GM20000 (cell line): Measurements from ENCODE around the gene XPR1.
"Not testable (repeated sequence)": the region's sequence is repeated elsewhere in the genome, so short reads cannot be mapped to it uniquely, and the experiment has no call there.

Experiments
- DNase-seq: peaks from one replicate; pipeline ENCODE4 v3.0.0; 2012; ENCODE audit warnings: low spot score
- CTCF ChIP-seq: IDR thresholded peaks from 2 replicates; pipeline ENCODE4 v1.5.1; 2012; ENCODE audit warnings: mild to moderate bottlenecking, control low read depth; ENCODE audit errors: extremely low read depth, missing control alignments

Gene XPR1

GRCh38 chr1:180644526-180645192 lies 12.8 kb downstream of the XPR1 start:
- DNase-seq, result no peak
- TF ChIP-seq CTCF, result no peak

- not testable (repeated sequence) for DNase-seq
Measured at GRCh38 chr1:180645261-180645660, 13.4 kb downstream of the XPR1 start.

- no peak for DNase-seq
- no peak for TF ChIP-seq CTCF
Measured at GRCh38 chr1:180646093-180646492, 14.3 kb downstream of the XPR1 start.

GRCh38 chr1:180646547-180646946 lies 14.7 kb downstream of the XPR1 start:
- no peak for DNase-seq
- no peak for TF ChIP-seq CTCF

- no peak for TF ChIP-seq CTCF
- no peak for DNase-seq
Measured at GRCh38 chr1:180652792-180653191, 21.0 kb downstream of the XPR1 start.

GRCh38 chr1:180662709-180663108 lies 30.9 kb downstream of the XPR1 start:
- no peak for DNase-seq
- TF ChIP-seq CTCF, result no peak

- no peak for DNase-seq
- no peak for TF ChIP-seq CTCF
Measured at GRCh38 chr1:180670681-180671080, 38.9 kb downstream of the XPR1 start.

- no peak for TF ChIP-seq CTCF
- DNase-seq, result no peak
Measured at GRCh38 chr1:180672105-180672504, 40.3 kb downstream of the XPR1 start.
